HG03103 (cell line): ENCODE data around the gene RFPL3.
"Not testable (repeated sequence)": the region's sequence is repeated elsewhere in the genome, so short reads cannot be mapped to it uniquely, and the experiment has no call there.

Experiments
- ATAC-seq: cut with Tn5 transposase; IDR thresholded peaks from one replicate; pipeline ENCODE4 v1.9.1; 2021; ENCODE audit warnings: low read depth; ENCODE audit not compliant: unreplicated experiment

The RFPL3 gene

DNA sequence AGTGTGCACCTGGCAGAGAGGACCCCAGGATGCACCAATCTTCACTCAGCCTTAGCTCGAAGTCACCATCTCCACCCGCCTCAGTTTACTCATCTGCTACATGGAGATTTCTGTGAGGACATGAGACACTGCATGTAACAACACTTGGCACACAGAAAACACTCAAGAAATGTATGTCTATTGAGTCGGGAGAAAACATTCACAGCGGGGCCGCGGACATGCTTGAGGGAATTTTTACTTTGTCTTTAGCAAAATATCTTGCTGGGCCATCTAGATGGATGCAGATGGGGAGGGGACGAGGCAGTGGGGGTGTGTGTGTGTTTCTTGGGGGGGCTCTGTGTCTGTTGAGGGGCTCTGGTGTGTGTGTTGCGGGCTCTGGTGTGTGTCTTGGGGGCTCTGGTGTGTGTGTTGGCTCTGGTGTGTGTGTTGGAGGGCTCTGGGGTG lies 28.4 kb upstream of the RFPL3 start:
- ATAC-seq, result no peak

DNA sequence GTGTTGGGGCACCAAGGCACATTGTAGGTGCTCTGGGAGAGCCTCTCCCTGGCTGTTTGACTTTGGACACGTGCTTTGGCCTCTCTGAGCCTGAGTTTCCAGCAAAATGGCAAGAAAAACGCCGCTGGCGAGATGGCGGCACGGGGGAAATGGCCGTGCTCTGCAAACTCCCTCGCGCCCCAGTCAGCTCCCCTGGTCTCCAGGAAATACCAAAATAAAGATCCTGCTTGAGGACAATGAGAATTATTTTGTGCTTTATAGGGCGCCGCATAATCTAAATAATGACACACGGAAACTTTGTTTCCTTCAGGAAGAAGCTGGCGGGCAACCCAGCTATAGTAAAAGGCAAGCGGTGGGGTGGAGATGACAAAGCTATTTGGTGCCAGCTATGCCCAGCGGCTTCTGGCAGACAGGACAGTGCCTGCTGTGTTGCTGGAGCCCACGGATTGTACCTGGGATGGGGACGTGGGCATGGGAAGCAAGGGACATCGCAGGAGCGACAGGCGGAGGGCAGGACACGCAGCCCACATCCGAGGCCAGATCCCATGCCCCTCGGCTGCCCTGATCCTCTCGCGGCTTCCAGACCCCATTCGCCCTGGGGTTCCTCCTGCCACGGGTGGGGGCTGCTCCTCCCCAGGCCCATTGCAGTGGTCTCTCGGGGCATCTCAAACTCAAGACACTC lies 26.3 kb upstream of the RFPL3 start:
- no peak for ATAC-seq

DNA sequence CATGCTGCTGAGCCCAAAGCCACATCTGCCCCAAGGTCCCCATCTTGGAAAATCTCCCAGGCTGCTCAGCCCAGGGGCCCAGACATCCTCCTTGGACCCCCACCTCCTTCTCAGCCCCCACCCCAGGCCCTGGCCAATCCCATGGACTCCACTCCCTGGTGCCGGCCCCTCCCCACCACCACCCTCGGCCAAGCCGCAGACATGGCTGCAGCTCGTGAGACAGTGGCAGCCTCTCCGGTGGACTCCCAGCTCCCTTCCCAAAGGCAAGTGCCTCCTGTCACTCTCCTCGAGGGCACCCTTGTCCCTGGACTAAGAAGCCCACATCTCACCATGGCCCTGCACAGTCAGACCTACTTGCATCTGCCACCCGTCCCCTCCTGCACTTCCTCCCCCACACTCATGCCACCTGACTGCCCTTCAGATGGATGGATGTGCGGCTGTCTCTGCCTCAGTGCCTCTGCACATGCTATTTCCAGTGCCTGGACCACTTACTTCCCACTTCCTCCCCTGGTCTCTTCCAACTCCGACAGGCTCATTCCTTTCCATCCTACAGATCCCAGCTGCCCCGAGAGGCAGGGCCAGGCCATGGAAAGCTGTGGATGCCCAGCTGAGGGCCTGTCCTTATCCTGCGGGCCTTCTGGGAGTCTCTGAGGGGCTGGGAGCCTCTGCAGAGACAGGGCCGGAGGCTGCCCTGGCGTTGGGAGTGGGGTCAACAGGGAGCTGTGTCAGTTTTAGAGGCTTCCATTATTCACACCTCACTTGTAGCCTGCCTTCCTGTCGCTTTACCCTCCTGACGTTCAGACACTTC lies 25.5 kb upstream of the RFPL3 start:
- ATAC-seq, result no peak

DNA sequence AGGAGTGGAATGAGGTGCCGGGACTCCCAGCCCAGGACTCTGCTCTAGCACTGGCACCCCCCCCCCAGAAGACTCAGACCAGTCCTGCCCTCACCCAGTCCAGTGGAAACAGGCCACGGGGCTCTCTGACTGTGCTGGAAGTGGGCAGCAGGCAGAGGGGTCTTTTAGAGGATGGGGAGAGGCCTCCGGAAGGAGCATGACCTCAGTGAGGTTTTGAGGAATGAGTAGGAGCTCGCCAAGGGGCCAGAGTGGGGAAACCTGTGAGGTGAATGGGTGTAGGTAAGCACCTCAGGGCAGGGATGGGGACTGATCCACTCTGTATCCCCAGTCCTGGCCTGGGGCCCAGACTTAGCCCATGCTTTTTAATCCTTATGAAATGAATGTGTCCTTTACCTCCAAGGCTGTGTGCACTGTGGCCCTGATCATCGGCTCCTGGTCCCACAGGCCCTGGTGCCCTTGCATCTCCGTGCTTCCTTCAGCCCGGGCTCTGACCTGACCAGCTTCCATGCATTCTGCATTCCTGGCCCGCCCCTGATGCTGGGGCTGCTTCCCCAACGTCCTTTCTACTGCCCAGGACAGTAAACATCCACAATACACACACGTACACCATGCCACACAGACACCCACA lies 24.4 kb upstream of the RFPL3 start:
- ATAC-seq, result no peak

DNA sequence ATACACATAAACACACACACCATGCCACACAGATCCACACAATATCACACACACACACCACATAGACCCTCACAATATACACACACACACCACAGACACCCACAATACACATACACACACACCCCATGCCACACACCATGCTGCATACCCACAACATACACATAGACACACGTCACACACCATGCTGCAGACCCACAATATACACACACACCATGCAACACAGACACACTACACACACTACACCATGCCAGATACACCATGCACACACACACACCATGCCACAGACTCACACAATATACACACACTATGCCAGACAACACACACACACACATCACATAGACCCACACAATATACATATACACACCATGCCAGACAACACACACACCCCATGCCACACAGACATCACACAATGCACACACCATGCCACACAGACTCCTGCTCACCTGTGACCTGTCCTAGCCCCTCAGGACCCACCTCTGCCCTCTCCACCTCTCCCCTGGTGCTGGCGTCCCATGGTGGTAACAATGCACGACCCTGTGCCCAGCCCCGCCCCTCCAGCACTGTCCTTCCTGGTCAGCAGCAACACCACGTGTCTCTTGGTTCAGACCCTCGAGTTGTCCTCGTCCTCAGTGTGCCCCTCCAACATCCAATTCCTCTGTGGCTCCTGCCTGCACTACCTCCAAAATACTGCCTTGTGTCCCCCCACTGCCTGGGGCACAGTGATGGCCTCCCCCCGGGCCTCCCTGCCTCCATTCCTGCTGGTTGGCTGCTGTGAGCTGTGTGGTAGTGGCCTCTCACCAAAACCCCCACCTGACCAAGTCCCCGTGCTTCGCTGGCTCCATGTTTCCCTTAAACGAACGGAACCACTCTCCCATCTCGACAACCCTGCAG lies 23.7 kb upstream of the RFPL3 start:
- no peak for ATAC-seq

DNA sequence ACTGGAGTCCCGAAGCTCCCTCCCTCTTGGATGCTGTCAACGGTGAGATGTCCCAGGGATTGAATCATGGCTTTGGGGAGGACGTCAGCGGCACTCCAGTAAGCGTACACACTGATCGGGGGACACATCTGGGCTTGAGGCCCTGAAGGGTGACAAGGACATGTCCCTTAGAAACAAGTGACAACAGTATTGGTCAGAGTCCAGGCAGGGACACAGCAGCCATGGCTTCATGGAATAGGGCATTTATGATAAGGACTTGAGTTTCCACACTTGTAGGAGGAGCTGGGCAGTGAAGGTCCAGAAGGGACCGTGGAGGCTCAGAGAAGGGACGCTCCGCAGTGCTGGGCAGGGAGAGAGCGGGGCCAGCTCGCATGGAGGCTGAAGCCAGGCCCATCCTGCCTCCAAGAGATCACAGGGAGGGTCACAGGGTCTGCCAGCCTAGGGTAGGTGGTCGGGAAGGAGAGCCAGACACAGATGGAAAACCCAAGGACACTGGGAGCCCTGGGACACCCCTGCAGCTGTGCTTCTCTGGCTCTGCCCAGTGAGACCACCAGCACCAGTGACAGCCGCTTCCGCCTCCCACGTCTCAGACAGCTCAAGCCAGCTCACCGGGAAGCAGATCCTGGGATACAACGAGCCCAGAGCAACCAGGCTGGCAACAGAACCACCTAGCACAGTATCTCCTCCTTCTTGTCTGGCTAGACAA lies 22.9 kb upstream of the RFPL3 start:
- no peak for ATAC-seq

DNA sequence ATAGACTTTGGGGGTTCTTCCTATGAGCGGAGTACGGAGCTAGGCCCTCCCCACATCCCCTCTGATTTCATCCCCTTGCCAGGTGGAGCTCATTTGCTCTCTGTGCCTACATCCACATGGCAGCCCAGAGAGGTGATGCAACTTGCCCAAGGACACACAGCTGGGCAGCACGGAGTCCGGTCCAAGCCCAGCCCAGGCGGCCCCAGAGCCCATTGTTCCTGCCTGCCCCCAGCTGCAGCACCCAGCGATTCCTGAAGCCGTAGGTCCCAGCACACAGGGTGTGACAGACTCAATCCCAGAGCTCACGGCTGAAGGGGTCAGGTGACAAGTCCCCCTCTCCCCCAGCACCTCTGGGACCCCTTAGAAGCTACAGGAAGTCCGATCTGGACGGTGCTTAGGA lies 22.2 kb upstream of the RFPL3 start:
- no peak for ATAC-seq

DNA sequence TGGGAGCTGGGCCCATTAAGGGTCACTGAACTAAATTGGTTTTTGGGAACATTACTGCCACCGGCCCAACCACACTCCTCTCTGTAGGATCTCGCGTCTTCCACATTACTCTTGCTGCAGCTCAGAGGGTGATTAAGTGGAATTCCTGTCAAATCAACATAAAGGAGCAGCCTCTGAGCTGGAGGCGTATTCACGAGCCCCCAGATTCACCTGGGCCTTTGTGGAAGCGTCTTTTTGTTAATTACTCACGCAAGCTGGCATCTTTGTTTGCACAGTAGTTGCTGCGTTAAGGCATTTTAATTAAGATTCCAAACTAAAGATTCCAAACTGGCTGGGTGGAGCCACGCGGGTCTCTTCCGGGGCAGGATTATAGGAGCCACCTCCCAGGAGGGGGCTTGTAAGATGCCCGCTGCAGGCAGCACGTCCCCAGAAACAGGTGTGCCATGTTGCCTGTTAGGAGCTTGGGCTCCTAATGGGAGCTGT lies 21.5 kb upstream of the RFPL3 start:
- ATAC-seq, result no peak

DNA sequence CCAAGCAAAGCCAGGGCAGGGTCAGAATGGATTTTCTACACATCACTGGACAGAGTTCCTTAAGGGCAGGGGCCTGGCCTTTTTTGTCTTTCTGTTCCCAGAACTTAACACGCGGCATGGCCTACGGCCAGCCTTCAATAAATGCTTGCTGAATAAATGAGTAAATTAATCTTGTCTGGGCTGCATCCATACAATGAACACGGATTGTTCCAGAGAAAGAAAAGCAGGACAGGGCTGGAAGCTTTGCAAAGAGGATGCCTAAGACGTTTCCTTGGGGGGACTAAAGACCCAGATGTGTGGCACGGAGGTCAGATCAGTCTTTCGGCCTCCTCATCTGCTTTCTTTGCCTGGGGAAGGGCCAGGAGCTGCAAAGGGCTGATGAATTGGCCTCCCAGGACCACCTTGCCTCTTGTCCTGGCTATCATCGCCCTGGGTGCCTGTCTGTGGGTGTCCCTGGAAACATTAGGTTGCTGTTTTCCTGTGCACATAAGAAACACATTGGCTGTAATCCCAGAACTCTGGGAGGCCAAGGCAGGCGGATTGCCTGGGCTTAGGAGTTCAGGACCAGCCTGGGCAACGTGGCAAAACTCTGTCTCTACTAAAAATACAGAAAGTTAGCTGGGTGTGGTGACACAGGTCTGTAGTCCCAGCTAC lies 20.8 kb upstream of the RFPL3 start:
- ATAC-seq, result no peak

DNA sequence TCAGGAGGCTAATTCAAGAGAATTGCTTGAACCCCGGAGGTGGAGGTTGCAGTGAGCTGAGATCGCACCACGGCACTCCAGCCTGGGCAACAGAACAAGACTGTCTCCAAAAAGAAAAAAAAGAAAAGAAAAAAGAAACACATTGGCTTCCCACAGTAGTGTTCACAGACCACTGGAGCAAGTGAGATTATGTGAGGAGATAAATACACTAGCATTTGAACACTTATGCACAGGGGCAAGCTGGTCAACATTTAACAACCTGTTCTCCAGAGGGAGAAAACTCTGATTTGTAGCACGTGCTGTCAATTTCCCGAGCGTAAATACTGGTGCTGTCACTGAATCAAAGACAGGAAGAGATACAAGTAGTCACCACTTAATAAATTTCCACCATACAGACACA lies 20.2 kb upstream of the RFPL3 start:
- ATAC-seq, result not testable (repeated sequence)

DNA sequence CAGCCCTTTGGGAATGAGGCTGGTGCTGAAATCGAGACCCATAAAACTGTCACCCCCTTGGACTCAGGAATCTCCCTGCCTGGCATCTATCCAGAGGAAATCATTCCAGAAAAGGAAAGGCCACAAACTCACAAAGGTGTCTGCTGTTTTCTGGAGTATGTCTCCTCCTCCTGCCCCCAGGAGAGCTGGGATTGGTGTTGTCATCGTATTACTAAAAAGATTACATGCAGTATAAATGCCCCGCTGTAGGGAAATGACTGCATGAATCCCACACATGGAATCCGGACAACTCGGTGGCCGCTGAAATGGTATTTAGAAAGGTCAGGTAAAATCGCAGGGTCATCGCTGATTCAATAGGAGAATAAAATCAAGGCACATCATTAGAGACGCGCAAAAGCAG lies 18.9 kb upstream of the RFPL3 start:
- ATAC-seq, result no peak

DNA sequence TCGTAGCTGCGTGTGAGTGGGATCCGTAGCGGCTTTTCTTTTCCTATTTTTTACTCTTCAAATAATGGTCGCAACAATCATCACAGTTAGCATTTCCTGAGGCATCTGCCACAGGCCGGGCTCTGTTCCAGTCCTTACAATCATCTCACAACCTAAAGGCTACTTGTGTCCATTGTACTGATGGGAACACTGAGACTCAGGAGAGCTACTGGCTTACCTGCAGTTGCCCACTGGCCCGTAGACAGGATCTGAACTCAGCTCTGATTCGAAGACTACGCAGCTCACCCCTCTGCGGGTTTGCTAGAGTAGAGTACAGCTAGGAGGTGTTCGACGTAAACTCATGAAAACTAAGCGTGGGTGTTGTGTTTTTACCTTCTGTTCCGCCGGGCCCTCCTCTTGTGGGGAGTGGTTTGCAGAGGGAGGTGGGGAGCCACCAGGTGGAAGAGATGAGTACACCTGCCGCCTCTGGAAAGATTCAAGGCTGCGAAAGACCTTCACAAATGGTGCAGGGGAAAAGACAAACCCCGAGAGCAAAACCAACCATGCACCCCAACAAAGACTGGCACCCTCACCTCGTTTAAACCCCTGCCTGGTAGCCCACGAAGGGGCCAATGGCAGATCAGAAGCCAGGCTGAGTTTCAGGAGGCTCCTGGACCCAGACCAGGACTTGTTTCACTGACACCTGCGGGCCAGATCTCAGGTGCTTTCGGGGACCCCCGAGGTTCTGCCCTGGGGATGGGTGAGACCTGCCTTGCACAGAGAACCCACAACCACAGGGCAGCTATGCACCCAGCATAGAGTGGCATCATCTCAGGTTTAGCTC lies 18.3 kb upstream of the RFPL3 start:
- ATAC-seq, result no peak

DNA sequence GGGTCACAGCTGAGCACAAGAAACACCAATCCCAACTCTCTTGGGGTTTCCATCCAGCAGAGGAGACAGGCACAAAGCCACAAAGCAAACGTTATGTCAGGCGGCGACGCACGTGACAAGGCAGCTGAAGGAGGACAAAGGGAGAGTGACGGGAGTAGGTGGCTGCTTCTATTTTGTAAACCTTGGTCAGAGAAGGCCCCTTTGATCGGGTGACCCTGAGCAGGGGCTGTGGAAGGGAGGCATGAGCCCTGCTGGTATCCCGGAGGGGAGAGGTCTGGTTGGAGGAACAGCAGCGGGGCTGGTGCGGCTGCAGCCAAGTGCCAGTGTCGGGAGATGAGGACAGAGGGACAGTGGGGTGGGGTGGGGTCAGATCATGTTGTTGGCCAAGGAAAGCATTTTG lies 17.3 kb upstream of the RFPL3 start:
- ATAC-seq, result no peak

DNA sequence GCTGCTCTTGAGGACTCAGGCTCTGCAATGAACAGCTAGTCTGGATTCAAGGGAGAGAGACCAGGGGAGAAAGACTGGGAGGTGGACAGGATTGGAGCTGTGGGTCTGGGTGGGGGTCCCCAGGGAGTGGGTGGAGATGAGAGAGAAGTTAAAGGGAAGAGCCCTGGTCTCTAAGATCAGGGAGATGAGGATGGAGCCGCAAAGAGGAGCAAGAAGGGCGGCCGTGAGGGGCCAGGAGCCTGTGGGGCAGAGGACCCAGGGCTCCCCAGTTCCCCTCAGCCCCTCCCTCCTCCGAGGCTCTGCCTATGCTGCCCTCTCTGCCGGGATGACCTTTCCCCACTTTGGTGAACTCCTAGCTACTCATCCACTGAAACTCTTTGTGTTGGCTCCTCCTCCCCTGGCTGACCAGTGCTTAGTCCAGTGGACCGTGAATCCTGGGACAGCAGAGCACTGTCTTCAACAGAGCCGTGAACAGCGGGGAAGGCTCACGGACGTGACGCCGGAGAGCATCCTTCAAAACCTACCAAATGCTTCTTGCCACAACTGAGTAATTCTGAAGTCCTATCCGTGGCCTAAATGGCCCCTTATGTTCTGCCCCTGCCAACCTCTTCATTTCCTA lies 16.4 kb upstream of the RFPL3 start:
- ATAC-seq, result no peak

DNA sequence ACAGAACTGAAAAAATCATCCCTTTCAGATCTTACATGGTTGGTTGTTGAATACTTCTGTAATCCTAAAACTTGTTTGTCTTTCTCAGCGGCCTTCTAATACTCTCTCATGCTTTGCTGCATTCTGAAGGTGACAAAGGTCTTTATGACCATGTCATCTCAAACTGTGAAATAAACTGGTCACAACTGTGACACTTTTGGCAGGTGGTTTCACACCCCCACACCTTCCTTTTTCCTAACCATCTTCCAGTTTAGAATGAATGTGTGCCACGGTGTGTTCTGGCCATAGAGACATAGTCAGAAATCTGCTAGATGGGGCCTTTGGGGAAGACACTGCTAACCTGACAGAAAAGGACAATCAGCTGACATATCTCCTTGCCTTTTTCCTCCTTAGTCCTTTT lies 14.7 kb upstream of the RFPL3 start:
- ATAC-seq, result no peak

DNA sequence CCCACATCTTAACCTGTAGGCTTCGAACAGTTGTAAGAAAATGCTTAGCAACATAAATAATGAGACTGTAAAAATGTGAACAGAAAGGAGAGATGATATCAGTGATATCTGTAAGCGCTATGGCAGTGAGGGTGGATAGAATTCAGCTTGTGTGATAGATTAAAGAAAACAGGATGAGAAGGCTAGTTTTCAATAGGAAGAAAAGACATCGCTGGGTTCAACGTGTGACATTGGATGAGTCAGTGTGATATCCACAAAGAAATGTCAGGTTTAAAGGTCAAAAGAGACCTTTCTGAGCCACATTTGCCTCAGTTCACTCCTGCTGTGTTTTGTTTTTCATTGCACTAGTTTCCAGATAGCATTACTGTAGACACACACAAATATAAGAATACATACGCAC lies 13.7 kb upstream of the RFPL3 start:
- ATAC-seq, result no peak

DNA sequence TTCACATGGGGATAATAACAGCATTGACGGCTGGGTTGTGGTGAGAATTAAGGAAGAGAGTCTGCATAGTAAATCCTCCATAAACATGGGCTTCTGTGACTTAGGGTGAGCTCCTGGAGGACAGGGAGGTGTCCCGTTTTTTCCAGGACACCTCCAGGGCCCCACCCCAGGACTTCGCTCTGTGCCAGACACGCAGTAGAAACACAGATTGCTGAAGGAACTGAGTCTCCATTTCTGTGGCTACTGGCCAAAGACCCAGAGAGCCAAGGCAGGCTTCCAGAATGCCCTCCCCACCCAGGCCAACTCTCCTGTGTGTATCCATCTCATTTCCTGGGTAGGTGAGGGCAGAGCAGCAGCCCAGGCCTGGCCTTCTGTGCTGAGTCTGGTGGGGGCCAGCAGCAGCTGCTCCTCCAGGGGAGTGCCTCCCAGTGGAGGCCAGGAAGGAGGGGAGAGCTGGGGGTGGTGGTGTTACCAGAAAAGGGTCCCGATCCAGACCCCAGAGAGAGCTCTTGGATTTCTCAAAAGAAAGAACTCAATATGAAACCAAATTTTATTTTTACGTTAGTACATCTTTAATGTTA lies 9.5 kb upstream of the RFPL3 start:
- ATAC-seq, result no peak

DNA sequence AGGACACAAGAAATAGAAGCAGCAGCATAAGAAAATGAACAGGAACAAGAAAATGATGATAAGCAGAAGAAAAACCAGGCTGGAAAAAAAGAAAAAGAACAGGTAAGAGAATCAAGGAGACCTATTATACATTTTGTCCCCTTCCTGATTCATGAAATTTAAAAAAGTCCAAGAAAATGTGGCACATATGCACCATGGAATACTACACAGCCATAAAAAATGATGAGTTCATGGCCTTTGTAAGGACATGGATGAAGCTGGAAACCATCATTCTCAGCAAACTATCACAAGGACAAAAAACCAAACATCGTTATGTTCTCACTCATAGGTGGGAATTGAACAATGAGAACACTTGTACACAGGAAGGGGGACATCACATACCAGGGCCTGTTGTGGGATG lies 5.8 kb upstream of the RFPL3 start:
- not testable (repeated sequence) for ATAC-seq
